K562 (cell line): ENCODE measurements around the gene UBAC2.

Experiments used
- TCF7L2 ChIP-seq: fragments of 150-350 bp; IDR thresholded peaks from 2 replicates; pipeline ENCODE4 v1.6.1; 2016; ENCODE audit warnings: low read depth, mild to moderate bottlenecking, low read length, moderate library complexity
- ZNF707 ChIP-seq: fragments of 250-450 bp; sonication (Bioruptor Pico); conservative IDR thresholded peaks from 2 replicates; pipeline ENCODE4 v1.8.0; 2022; ENCODE audit warnings: inconsistent platforms, mild to moderate bottlenecking, moderate library complexity
- TF ChIP-seq, protein P1 (sequence below): fragments of 450-650 bp; IDR thresholded peaks from one replicate; pipeline ENCODE4 v1.6.1; 2018; ENCODE audit warnings: mild to moderate bottlenecking, moderate library complexity; ENCODE audit not compliant: partially characterized antibody
- TF ChIP-seq, protein P2 (sequence below): fragments of 200-600 bp; sonication (generic); IDR thresholded peaks from one replicate; pipeline ENCODE4 v1.6.1; 2012; ENCODE audit warnings: mild to moderate bottlenecking, low read depth, low read length, inconsistent platforms
- TF ChIP-seq, protein P3 (sequence below): fragments of 450-650 bp; IDR thresholded peaks from 2 replicates; pipeline ENCODE4 v1.6.1; 2016; ENCODE audit warnings: antibody characterized with exemption

DNA sequence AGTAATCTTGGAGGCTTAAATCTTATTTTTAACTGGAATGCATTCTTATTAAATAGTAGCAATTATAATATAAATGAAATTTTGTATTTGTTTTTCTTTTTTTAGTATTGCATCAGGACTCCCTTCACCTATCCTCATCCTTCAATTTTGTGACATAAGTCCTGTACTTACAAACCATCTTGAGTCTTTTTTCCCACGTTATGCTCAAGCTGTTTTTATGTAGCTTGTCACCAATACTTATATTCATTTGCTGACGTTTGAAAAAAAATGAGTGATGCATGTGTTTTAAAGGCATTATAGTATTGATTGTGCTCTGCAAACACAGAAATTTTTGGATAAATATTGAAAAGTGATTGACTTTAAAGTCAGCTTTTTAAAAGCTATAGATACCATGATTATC lies 56.6 kb downstream of the UBAC2 start:
- TF ChIP-seq, protein P1, sequence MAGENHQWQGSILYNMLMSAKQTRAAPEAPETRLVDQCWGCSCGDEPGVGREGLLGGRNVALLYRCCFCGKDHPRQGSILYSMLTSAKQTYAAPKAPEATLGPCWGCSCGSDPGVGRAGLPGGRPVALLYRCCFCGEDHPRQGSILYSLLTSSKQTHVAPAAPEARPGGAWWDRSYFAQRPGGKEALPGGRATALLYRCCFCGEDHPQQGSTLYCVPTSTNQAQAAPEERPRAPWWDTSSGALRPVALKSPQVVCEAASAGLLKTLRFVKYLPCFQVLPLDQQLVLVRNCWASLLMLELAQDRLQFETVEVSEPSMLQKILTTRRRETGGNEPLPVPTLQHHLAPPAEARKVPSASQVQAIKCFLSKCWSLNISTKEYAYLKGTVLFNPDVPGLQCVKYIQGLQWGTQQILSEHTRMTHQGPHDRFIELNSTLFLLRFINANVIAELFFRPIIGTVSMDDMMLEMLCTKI: no peak
- TF ChIP-seq TCF7L2 (no peak), ZNF707 (CRISPR knock-in tag) (no peak)
- TF ChIP-seq, protein P2, sequence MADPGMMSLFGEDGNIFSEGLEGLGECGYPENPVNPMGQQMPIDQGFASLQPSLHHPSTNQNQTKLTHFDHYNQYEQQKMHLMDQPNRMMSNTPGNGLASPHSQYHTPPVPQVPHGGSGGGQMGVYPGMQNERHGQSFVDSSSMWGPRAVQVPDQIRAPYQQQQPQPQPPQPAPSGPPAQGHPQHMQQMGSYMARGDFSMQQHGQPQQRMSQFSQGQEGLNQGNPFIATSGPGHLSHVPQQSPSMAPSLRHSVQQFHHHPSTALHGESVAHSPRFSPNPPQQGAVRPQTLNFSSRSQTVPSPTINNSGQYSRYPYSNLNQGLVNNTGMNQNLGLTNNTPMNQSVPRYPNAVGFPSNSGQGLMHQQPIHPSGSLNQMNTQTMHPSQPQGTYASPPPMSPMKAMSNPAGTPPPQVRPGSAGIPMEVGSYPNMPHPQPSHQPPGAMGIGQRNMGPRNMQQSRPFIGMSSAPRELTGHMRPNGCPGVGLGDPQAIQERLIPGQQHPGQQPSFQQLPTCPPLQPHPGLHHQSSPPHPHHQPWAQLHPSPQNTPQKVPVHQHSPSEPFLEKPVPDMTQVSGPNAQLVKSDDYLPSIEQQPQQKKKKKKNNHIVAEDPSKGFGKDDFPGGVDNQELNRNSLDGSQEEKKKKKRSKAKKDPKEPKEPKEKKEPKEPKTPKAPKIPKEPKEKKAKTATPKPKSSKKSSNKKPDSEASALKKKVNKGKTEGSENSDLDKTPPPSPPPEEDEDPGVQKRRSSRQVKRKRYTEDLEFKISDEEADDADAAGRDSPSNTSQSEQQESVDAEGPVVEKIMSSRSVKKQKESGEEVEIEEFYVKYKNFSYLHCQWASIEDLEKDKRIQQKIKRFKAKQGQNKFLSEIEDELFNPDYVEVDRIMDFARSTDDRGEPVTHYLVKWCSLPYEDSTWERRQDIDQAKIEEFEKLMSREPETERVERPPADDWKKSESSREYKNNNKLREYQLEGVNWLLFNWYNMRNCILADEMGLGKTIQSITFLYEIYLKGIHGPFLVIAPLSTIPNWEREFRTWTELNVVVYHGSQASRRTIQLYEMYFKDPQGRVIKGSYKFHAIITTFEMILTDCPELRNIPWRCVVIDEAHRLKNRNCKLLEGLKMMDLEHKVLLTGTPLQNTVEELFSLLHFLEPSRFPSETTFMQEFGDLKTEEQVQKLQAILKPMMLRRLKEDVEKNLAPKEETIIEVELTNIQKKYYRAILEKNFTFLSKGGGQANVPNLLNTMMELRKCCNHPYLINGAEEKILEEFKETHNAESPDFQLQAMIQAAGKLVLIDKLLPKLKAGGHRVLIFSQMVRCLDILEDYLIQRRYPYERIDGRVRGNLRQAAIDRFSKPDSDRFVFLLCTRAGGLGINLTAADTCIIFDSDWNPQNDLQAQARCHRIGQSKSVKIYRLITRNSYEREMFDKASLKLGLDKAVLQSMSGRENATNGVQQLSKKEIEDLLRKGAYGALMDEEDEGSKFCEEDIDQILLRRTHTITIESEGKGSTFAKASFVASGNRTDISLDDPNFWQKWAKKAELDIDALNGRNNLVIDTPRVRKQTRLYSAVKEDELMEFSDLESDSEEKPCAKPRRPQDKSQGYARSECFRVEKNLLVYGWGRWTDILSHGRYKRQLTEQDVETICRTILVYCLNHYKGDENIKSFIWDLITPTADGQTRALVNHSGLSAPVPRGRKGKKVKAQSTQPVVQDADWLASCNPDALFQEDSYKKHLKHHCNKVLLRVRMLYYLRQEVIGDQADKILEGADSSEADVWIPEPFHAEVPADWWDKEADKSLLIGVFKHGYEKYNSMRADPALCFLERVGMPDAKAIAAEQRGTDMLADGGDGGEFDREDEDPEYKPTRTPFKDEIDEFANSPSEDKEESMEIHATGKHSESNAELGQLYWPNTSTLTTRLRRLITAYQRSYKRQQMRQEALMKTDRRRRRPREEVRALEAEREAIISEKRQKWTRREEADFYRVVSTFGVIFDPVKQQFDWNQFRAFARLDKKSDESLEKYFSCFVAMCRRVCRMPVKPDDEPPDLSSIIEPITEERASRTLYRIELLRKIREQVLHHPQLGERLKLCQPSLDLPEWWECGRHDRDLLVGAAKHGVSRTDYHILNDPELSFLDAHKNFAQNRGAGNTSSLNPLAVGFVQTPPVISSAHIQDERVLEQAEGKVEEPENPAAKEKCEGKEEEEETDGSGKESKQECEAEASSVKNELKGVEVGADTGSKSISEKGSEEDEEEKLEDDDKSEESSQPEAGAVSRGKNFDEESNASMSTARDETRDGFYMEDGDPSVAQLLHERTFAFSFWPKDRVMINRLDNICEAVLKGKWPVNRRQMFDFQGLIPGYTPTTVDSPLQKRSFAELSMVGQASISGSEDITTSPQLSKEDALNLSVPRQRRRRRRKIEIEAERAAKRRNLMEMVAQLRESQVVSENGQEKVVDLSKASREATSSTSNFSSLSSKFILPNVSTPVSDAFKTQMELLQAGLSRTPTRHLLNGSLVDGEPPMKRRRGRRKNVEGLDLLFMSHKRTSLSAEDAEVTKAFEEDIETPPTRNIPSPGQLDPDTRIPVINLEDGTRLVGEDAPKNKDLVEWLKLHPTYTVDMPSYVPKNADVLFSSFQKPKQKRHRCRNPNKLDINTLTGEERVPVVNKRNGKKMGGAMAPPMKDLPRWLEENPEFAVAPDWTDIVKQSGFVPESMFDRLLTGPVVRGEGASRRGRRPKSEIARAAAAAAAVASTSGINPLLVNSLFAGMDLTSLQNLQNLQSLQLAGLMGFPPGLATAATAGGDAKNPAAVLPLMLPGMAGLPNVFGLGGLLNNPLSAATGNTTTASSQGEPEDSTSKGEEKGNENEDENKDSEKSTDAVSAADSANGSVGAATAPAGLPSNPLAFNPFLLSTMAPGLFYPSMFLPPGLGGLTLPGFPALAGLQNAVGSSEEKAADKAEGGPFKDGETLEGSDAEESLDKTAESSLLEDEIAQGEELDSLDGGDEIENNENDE: no peak
- TF ChIP-seq, protein P3, sequence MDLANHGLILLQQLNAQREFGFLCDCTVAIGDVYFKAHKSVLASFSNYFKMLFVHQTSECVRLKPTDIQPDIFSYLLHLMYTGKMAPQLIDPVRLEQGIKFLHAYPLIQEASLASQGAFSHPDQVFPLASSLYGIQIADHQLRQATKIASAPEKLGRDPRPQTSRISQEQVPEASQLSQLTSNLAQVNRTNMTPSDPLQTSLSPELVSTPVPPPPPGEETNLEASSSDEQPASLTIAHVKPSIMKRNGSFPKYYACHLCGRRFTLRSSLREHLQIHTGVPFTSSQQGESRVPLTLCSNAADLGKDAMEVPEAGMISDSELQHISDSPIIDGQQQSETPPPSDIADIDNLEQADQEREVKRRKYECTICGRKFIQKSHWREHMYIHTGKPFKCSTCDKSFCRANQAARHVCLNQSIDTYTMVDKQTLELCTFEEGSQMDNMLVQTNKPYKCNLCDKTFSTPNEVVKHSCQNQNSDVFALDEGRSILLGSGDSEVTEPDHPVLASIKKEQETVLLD: no peak
